ENCODE measurements around the gene DHRS7C.

DHRS7C gene

GRCh38 chr17:9780552-9780951 lies 10.8 kb downstream of the DHRS7C start:
- Mint-ChIP-seq H3K36me3 (ENCODE audit: low read depth) (no peaks in the 10 kb centered on the region), H3K27me3 (ENCODE audit: low read depth, poor library complexity) (peaks cover 8% of the 10 kb centered on the region), H3K4me3 (no peak overlapping the region), H3K27ac (no peak overlapping the region), H3K4me1 (no peaks in the 10 kb centered on the region), H3K9me3 (peaks cover 12% of the 10 kb centered on the region)
- no peak for DNase-seq
- no peak for TF ChIP-seq CTCF (IDR thresholded peaks at IDR 0.05)

DNA sequence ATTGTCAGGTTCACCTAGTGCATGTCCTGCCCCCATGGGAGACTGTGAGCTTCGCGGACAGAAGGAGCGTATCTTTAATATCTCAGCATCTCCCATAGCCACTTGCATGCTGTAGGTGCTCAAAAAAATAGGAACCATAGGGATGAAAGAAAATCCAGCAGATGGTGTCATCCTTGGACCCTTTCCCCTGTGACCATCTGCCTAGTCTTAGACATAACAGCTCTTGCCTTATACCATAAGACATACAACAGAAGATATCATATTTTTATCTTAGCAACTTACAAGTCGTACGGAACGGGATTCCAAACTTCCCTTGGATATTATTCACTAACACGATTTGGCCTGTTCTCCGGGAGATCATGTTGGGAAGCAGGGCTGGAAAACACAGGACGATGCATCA lies 14.5 kb downstream of the DHRS7C start:
- H3K4me1 Mint-ChIP-seq, result no peaks in the 10 kb centered on the region
- H3K27ac Mint-ChIP-seq, result no peak overlapping the region
- peaks cover 15% of the 10 kb centered on the region for H3K9me3 Mint-ChIP-seq
- no peak for TF ChIP-seq CTCF (IDR thresholded peaks at IDR 0.05)
- no peaks in the 10 kb centered on the region for H3K36me3 Mint-ChIP-seq (ENCODE audit: low read depth)
- no peak for DNase-seq
- H3K4me3 Mint-ChIP-seq, result no peak overlapping the region
- peaks cover 4% of the 10 kb centered on the region for H3K27me3 Mint-ChIP-seq (ENCODE audit: low read depth, poor library complexity)

DNA sequence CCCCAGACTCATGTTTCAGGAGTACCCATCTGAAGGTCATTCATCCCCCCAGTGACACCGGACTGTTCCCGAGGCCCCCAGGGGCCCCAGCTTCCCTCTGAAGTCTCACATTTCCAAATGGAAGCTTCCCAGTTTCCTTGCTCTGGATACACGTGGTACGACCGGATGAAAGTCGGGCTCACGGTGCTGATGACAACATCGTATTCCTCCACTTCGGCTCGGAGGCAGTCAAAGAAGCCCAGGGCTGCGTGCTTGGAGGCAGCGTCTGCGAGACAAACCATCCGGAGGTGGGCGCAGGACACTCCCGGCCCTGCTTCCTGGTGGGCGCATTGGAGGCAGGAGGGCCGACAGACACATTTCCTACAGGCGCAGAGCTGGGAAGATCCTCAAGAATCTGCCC lies 18.7 kb downstream of the DHRS7C start:
- Mint-ChIP-seq H3K9me3 (peaks cover 15% of the 10 kb centered on the region), H3K4me1 (no peaks in the 10 kb centered on the region), H3K27ac (peak overlapping the region; percentile 51), H3K36me3 (ENCODE audit: low read depth) (no peaks in the 10 kb centered on the region), H3K4me3 (no peak overlapping the region), H3K27me3 (ENCODE audit: low read depth, poor library complexity) (peaks cover 4% of the 10 kb centered on the region)
- TF ChIP-seq CTCF (IDR thresholded peaks at IDR 0.05), result no peak
- DNase-seq, result no peak

GRCh38 chr17:9771465-9771864 lies 19.9 kb downstream of the DHRS7C start:
- no peak for DNase-seq
- H3K4me3 Mint-ChIP-seq, result no peak overlapping the region
- H3K27ac Mint-ChIP-seq, result no peak overlapping the region
- H3K36me3 Mint-ChIP-seq (ENCODE audit: low read depth), result no peaks in the 10 kb centered on the region
- H3K27me3 Mint-ChIP-seq (ENCODE audit: low read depth, poor library complexity), result peaks cover 7% of the 10 kb centered on the region
- peaks cover 9% of the 10 kb centered on the region for H3K9me3 Mint-ChIP-seq
- no peak for TF ChIP-seq CTCF (IDR thresholded peaks at IDR 0.05)
- H3K4me1 Mint-ChIP-seq, result peaks cover 5% of the 10 kb centered on the region

- Mint-ChIP-seq H3K27me3 (ENCODE audit: low read depth, poor library complexity) (peaks cover 22% of the 10 kb centered on the region), H3K9me3 (no peaks in the 10 kb centered on the region), H3K27ac (no peak overlapping the region), H3K4me3 (no peak overlapping the region), H3K4me1 (peaks cover 8% of the 10 kb centered on the region), H3K36me3 (ENCODE audit: low read depth) (no peaks in the 10 kb centered on the region)
- DNase-seq, result no peak
- TF ChIP-seq CTCF (IDR thresholded peaks at IDR 0.05), result no peak
Observed at GRCh38 chr17:9769036-9769695, 22.2 kb downstream of the DHRS7C start.

GRCh38 chr17:9768381-9768934 lies 22.9 kb downstream of the DHRS7C start:
- Mint-ChIP-seq H3K27ac (no peak overlapping the region), H3K9me3 (no peaks in the 10 kb centered on the region), H3K27me3 (ENCODE audit: low read depth, poor library complexity) (peaks cover 22% of the 10 kb centered on the region), H3K36me3 (ENCODE audit: low read depth) (no peaks in the 10 kb centered on the region), H3K4me3 (no peak overlapping the region), H3K4me1 (peaks cover 15% of the 10 kb centered on the region)
- TF ChIP-seq CTCF (IDR thresholded peaks at IDR 0.05), result peak; percentile 68
- no peak for DNase-seq
